GM19438 (cell line): ENCODE data around the gene CCER1.

Experiments used
- ATAC-seq: cut with Tn5 transposase; IDR thresholded peaks from one replicate; pipeline ENCODE4 v1.9.1; 2021; ENCODE audit warnings: low read depth; ENCODE audit not compliant: unreplicated experiment

Gene CCER1

DNA sequence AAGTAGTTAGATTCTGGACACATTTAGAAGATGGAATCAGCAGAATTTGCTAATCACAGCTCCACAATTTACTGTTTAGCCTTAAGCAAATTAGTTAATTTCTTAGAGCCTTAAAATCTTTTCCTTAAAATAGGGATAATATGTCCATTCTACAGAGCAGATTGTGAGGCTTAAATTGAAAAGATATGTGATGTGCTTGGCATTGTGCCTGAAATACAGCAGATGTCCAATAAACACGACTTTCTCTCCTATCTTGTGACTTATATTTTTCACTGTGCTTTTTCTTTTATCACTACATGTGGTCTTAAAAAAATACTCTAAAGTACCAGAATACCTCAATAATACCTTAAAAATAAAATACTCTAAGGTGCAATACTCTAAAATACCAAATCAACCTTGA is 30.6 kb downstream of the CCER1 start:
- ATAC-seq: no peak

DNA sequence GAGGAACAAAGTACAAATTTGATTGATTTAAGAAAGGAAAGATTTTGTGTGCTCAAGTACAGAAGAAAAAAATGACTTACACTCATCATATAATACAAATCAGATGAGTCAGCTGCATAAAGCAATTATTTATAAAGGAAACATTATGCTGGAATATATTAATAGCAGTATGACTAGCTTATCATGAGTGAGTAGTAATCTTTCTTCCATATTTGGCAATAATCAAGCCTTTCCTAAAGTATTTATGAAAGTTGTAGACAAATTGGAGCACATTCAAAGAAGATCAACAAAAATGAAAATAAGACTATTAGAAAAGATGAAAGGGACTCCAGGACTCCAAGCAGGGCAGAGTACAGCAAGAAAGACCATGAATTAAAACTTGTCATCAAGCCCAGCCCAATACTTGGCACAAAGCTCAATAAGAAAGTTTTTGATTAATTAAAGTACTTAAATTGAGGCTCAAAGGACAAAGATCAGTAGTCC is 32.8 kb downstream of the CCER1 start:
- no peak for ATAC-seq

DNA sequence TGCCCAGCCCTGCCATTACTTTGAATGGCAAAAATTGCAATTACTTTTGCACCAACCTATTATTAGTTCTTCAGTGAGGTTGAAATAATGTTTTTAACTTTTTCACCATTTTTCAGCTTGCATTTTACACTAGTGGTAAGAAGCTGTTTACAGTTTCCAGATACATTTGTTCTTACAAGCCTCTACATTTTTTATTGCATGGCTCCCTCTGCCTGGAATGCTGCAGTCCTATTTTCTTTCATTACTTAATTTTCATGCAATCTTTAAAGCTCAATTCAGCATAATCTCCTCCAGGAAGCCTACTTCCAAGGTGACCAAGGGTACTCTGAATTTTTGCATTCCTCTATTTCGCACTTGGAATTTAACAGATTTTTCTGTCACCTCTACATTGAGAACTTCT is 33.4 kb downstream of the CCER1 start:
- ATAC-seq: no peak

DNA sequence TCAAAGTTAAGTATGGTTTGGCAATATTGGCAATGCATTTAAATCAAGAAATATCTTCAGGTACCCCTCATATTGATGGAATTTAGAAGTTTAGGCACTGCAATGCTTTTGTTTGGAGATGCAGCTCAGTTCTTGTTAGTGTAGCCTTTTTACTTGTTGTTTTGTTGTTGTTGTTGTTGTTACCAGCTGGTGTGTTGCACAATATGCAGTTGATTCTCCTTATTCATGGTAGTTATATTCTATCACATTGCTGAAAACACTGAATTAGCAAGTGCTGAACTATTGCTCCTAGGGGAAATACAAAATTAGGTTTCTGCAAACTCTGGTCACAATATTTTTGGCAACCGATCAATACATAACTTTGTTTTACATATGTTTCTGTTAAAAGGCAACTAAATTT is 34.8 kb downstream of the CCER1 start:
- ATAC-seq: no peak

DNA sequence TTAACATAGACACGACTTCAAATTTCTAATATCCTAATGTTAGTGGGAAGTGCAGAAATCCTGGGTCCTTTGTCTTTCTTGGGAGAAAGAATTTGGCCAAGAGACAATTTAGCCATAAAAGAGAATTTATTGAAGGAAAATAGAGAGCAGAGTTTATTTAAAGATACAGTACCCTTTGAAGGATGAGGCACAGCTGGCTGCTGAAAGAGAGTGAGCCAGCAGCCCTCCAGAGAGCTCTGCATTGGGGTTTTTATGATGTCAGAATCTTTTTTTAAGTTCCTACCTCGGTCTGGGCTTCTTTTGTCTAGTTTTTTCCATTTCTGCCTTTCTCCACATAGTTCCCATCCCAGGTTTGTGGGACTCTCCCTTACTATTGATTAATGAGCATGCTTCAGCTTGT is 37.5 kb downstream of the CCER1 start:
- no peak for ATAC-seq

DNA sequence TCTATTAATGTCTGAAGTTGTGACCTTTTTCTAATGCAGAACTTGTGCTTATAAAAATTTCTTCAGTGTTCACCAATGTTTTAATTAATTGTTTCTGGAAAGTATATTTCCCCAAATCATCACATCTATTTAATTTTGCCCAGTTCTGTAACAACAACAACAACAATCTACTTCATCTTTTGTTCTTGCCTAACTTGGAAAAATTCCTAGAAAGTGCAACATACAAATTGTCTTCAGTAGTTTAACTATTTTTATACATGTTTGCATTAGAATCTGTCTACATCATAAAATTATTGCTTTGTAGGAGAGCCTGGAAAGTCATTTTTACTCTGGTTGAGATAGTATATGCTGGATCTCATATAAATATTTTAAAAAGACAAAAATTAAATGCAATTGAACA is 38.5 kb downstream of the CCER1 start:
- ATAC-seq: no peak

DNA sequence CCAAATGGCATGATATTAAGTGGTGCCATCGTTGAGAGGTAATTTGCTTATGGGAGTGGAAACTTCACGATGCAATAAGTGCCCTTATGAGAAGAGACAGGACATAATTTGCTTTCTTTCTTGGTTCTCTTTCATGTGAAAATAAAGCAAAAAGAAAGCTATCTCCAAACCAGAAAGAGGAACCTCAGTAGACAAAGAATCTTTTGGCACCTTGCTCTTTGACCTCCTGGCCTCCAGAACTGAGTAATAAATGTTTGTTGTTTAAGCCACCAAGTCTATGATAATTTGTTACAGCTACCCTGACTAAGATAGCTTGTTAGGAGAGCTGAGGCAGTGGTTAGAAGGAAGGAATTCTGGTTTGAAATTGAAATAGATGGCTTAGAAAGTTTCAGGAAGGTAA is 39.6 kb downstream of the CCER1 start:
- no peak for ATAC-seq

- ATAC-seq: no peak
Measured at GRCh38 chr12:90910958-90911357, 44.0 kb downstream of the CCER1 start.

- no peak for ATAC-seq
Measured at GRCh38 chr12:90909069-90909770, 45.8 kb downstream of the CCER1 start.

DNA sequence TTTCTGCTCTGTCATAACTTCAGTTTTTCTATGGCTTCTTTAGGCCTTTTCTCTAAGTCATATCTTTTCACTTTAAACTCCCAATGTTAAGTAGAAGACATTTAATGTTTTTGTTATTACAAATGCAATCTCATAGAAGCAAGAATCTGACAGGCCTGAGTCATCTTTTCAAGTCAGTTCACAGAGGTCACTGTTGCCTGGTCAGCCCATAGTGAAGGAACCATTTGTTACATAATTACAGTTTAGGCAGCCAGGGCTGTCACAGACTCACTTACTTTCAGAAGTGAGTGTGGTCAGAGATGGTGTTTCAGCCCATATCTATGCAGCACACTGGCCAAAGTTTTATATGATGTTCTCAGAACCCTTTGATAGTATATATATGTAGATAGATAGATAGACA is 46.5 kb downstream of the CCER1 start:
- ATAC-seq: no peak

GRCh38 chr12:90905691-90906370 is 49.1 kb downstream of the CCER1 start:
- no peak for ATAC-seq

DNA sequence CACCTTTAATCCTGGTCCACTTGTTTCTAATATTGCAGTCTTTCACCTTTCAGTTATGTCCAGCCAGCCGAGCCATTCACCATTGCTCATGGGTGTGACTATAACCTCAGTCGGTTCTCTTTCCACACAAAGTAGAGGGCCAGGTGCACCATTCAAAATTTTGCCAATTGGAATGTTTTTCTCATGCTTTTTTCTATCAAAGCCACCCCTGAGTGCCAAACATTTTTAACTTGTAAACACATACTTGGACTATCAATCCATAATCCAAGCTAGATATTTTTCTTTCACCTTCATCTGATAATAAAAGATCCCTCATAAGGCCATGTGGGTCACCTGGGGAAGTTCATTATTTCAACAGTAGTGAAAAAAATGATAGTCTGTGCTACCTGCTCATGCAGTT is 52.4 kb downstream of the CCER1 start:
- ATAC-seq: no peak
